H9 (cell line): Measurements from ENCODE around the gene ZNF638. TPM values are rescaled to one million over a fixed set of nuclear protein-coding genes. Genes with fewer than 3 reads are reported as not detected.
A peak's percentile ranks its signal among the peaks of the same experiment; 100 is the strongest.

ENCODE experiments used
- DNase-seq: peaks from one replicate; pipeline ENCODE4 v3.0.0-alpha.2; 2017
- H2AFZ ChIP-seq: one replicate; pipeline ENCODE4 v1.6.1; 2013; ENCODE audit warnings: mild to moderate bottlenecking, low read length, control low read depth, moderate library complexity
- H2AK5ac ChIP-seq: 2 replicates; pipeline ENCODE4 v1.6.1; 2013; ENCODE audit warnings: low read length, control low read depth, mixed read lengths; ENCODE audit not compliant: insufficient read length
- H2BK120ac ChIP-seq: one replicate; pipeline ENCODE4 v1.6.1; 2013; ENCODE audit warnings: low read depth, mild to moderate bottlenecking, low read length, control low read depth, inconsistent platforms; ENCODE audit not compliant: poor library complexity, severe bottlenecking
- H2BK12ac ChIP-seq: 2 replicates; pipeline ENCODE4 v1.6.1; 2013; ENCODE audit warnings: low read length, control low read depth, mixed read lengths, low read depth; ENCODE audit not compliant: insufficient read length
- H2BK15ac ChIP-seq: 2 replicates; pipeline ENCODE4 v1.6.1; 2013; ENCODE audit warnings: low read depth, low read length, control low read depth
- H2BK20ac ChIP-seq: one replicate; pipeline ENCODE4 v1.6.1; 2013; ENCODE audit warnings: low read depth, mild to moderate bottlenecking, low read length, control low read depth, inconsistent platforms; ENCODE audit not compliant: poor library complexity, severe bottlenecking
- H2BK5ac ChIP-seq: 2 replicates; pipeline ENCODE4 v1.6.1; 2013; ENCODE audit warnings: low read length, control low read depth, mixed read lengths; ENCODE audit not compliant: insufficient read length
- H3K14ac ChIP-seq: 2 replicates; pipeline ENCODE4 v1.6.1; 2013; ENCODE audit warnings: low read length, control low read depth; ENCODE audit not compliant: insufficient read depth
- H3K18ac ChIP-seq: 2 replicates; pipeline ENCODE4 v1.6.1; 2013; ENCODE audit warnings: low read depth, mild to moderate bottlenecking, mixed read lengths, low read length, control low read depth; ENCODE audit not compliant: insufficient read length
- H3K23ac ChIP-seq: 2 replicates; pipeline ENCODE4 v1.6.1; 2013; ENCODE audit warnings: low read length, control low read depth, mixed read lengths, low read depth; ENCODE audit not compliant: insufficient read length
- H3K23me2 ChIP-seq: 2 replicates; pipeline ENCODE4 v1.6.1; 2013; ENCODE audit warnings: low read depth, mild to moderate bottlenecking, mixed read lengths, low read length, control low read depth; ENCODE audit not compliant: insufficient read length, poor library complexity, severe bottlenecking
- H3K27ac ChIP-seq: 2 replicates; pipeline ENCODE4 v1.5.1; 2013; ENCODE audit warnings: low read length, control low read depth, mixed read lengths, low read depth; ENCODE audit not compliant: insufficient read length
- H3K27me3 ChIP-seq: 2 replicates; pipeline ENCODE4 v1.6.1; 2013; ENCODE audit warnings: low read length, control low read depth, inconsistent platforms; ENCODE audit not compliant: insufficient read depth
- H3K4ac ChIP-seq: 2 replicates; pipeline ENCODE4 v1.6.1; 2013; ENCODE audit warnings: low read depth, mild to moderate bottlenecking, control low read depth, inconsistent platforms, low read length, moderate library complexity
- H3K4me1 ChIP-seq: 2 replicates; pipeline ENCODE4 v1.6.1; 2013; ENCODE audit warnings: low read length, control low read depth, inconsistent platforms; ENCODE audit not compliant: insufficient read depth
- H3K4me2 ChIP-seq: 2 replicates; pipeline ENCODE4 v1.6.1; 2013; ENCODE audit warnings: low read length, control low read depth, mixed read lengths; ENCODE audit not compliant: insufficient read length, insufficient read depth
- H3K56ac ChIP-seq: 2 replicates; pipeline ENCODE4 v1.6.1; 2013; ENCODE audit warnings: low read depth, mild to moderate bottlenecking, mixed read lengths, low read length, control low read depth; ENCODE audit not compliant: insufficient read length
- H3K79me1 ChIP-seq: 2 replicates; pipeline ENCODE4 v1.6.1; 2013; ENCODE audit warnings: low read depth, mild to moderate bottlenecking, moderate library complexity, low read length, control low read depth, inconsistent platforms; ENCODE audit not compliant: insufficient read depth, poor library complexity, severe bottlenecking
- H3K79me2 ChIP-seq: 2 replicates; pipeline ENCODE4 v1.6.1; 2013; ENCODE audit warnings: low read length, control low read depth, inconsistent platforms; ENCODE audit not compliant: insufficient read depth
- H3K9ac ChIP-seq: 2 replicates; pipeline ENCODE4 v1.6.1; 2013; ENCODE audit warnings: low read length, control low read depth, mixed read lengths; ENCODE audit not compliant: insufficient read length; ENCODE audit errors: extremely low read depth
- H3K9me3 ChIP-seq: one replicate; pipeline ENCODE4 v1.6.1; 2013; ENCODE audit warnings: low read depth, low read length, inconsistent platforms; ENCODE audit not compliant: control insufficient read depth
- H3T11ph ChIP-seq: one replicate; pipeline ENCODE4 v1.6.1; 2013; ENCODE audit warnings: mild to moderate bottlenecking, low read length, control low read depth, inconsistent platforms
- H4K20me1 ChIP-seq: one replicate; pipeline ENCODE4 v1.6.1; 2013; ENCODE audit not compliant: control insufficient read depth, insufficient read length, insufficient read depth
- H4K5ac ChIP-seq: 2 replicates; pipeline ENCODE4 v1.6.1; 2013; ENCODE audit warnings: low read depth, mild to moderate bottlenecking, mixed read lengths, low read length, control low read depth; ENCODE audit not compliant: insufficient read length
- H4K8ac ChIP-seq: replicated peaks from 2 replicates; pipeline ENCODE4 v1.6.1; 2013; ENCODE audit warnings: low read length, control low read depth, mixed read lengths, low read depth; ENCODE audit not compliant: insufficient read length
- H4K91ac ChIP-seq: 2 replicates; pipeline ENCODE4 v1.6.1; 2013; ENCODE audit warnings: low read depth, mild to moderate bottlenecking, moderate library complexity, mixed read lengths, low read length, control low read depth; ENCODE audit not compliant: insufficient read length
- H3K27ac Mint-ChIP-seq, 3 experiments: 2 replicates in 2 of 3; 3 replicates in 1 of 3; pipeline ENCODE4 v1.8.0; 2020 to 2021; ENCODE audit warnings: mixed read lengths in 3 of 3, mild to moderate bottlenecking in 1 of 3, moderate library complexity in 1 of 3
- H3K27me3 Mint-ChIP-seq: 2 replicates; pipeline ENCODE4 v1.8.0; 2021; ENCODE audit warnings: low read depth, mild to moderate bottlenecking, moderate library complexity, mixed read lengths
- H3K36me3 Mint-ChIP-seq, 3 experiments: 2 replicates in 2 of 3; 3 replicates in 1 of 3; pipeline ENCODE4 v1.8.0; 2020 to 2021; ENCODE audit warnings: low read depth in 3 of 3, mixed read lengths in 3 of 3; ENCODE audit not compliant: insufficient read depth in 1 of 3
- H3K4me1 Mint-ChIP-seq, 2 experiments: 2 replicates each; pipeline ENCODE4 v1.8.0; 2020; ENCODE audit warnings: mixed read lengths in 2 of 2
- H3K4me3 Mint-ChIP-seq, 2 experiments: 2 replicates in 1 of 2; 3 replicates in 1 of 2; pipeline ENCODE4 v1.8.0; 2020 to 2021; ENCODE audit warnings: mild to moderate bottlenecking in 2 of 2, mixed read lengths in 2 of 2, moderate library complexity in 1 of 2
- H3K9me3 Mint-ChIP-seq, 2 experiments: 2 replicates in 1 of 2; 3 replicates in 1 of 2; pipeline ENCODE4 v1.8.0; 2020; ENCODE audit warnings: mild to moderate bottlenecking in 2 of 2, mixed read lengths in 2 of 2, moderate library complexity in 1 of 2
- WGBS: extraction: QIAGEN DNeasy Blood & Tissue Kit; methylation state at CpG from one replicate; pipeline ENCODE4 v1.1.7; 2013; ENCODE audit warnings: missing lambda C conversion rate, low lambda C conversion rate, mixed read lengths; ENCODE audit not compliant: insufficient read length; ENCODE audit errors: extremely low coverage; 5-methylcytosine and 5-hydroxymethylcytosine counted together
- total RNA-seq: library from RNA; stranded (reverse); gene quantifications from 2 replicates; pipeline ENCODE4 v1.2.1, GENCODE V29; 2021
- TF ChIP-seq, protein P1 (sequence below): fragments of 200-600 bp; sonication (generic); conservative IDR thresholded peaks from 3 replicates; pipeline ENCODE4 v1.8.0; 2021; ENCODE audit warnings: antibody characterized with exemption, mild to moderate bottlenecking

ZNF638 gene
- total RNA-seq, 1 experiment from 2014 or later = 146 TPM

- no peaks in the 10 kb centered on the region for H4K20me1 ChIP-seq
- no peak for DNase-seq
- H2BK12ac ChIP-seq = no peak overlapping the region
- no peaks in the 10 kb centered on the region for H3K27me3 ChIP-seq
- H3K79me1 ChIP-seq = no peaks in the 10 kb centered on the region
- 100% methylated on average over 1 of the region's 4 CpGs for WGBS
- no peaks in the 10 kb centered on the region for H3K79me2 ChIP-seq
- Mint-ChIP-seq H3K27me3 (no peaks in the 10 kb centered on the region), H3K36me3 (peaks cover 9 to 23% (median 22%) of the 10 kb centered on the region in 3 experiments; a peak in 6 of 7 replicates), H3K9me3 (no peaks in the 10 kb centered on the region), H3K4me3 (no peak overlapping the region), H3K4me1 (peaks cover 4 to 13% of the 10 kb centered on the region in 2 experiments), H3K27ac (peak overlapping the region in 1 of 3 experiments; percentile 42; a peak in 2 of 7 replicates)
- H4K91ac ChIP-seq = no peak overlapping the region
- no peak overlapping the region for H3T11ph ChIP-seq
- H3K23me2 ChIP-seq = no peaks in the 10 kb centered on the region
- H3K4ac ChIP-seq = no peak overlapping the region
- no peak overlapping the region for H3K27ac ChIP-seq
- no peak overlapping the region for H3K56ac ChIP-seq
- H2AK5ac ChIP-seq = no peak overlapping the region
- H2BK20ac ChIP-seq = no peak overlapping the region
- H3K18ac ChIP-seq = no peak overlapping the region
- H3K4me2 ChIP-seq = no peak overlapping the region
- no peak overlapping the region for H3K14ac ChIP-seq
- H4K8ac ChIP-seq = no peak overlapping the region
- H3K9me3 ChIP-seq = no peaks in the 10 kb centered on the region
- H2BK15ac ChIP-seq = no peak overlapping the region
- no peak overlapping the region for H4K5ac ChIP-seq
- H3K23ac ChIP-seq = no peak overlapping the region
- H3K4me1 ChIP-seq = no peaks in the 10 kb centered on the region
- H2BK120ac ChIP-seq = no peak overlapping the region
- TF ChIP-seq, protein P1, sequence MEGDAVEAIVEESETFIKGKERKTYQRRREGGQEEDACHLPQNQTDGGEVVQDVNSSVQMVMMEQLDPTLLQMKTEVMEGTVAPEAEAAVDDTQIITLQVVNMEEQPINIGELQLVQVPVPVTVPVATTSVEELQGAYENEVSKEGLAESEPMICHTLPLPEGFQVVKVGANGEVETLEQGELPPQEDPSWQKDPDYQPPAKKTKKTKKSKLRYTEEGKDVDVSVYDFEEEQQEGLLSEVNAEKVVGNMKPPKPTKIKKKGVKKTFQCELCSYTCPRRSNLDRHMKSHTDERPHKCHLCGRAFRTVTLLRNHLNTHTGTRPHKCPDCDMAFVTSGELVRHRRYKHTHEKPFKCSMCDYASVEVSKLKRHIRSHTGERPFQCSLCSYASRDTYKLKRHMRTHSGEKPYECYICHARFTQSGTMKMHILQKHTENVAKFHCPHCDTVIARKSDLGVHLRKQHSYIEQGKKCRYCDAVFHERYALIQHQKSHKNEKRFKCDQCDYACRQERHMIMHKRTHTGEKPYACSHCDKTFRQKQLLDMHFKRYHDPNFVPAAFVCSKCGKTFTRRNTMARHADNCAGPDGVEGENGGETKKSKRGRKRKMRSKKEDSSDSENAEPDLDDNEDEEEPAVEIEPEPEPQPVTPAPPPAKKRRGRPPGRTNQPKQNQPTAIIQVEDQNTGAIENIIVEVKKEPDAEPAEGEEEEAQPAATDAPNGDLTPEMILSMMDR = no peak
- no peak overlapping the region for H2BK5ac ChIP-seq
- H3K9ac ChIP-seq = no peak overlapping the region
- no peak overlapping the region for H2AFZ ChIP-seq
Measured at GRCh38 chr2:71419145-71419544, 87.6 kb downstream of the ZNF638 start.
